ENCODE results near the gene CLDN6. TPM values are rescaled to one million over a fixed set of nuclear protein-coding genes. Genes with fewer than 3 reads are reported as not detected.

CLDN6 gene
- total and polyA plus RNA-seq, 2 of the 13 experiments (the other 11 are each of a cell fraction or from before 2014, with no cell fraction given): 5.9 to 7.6 TPM

DNA sequence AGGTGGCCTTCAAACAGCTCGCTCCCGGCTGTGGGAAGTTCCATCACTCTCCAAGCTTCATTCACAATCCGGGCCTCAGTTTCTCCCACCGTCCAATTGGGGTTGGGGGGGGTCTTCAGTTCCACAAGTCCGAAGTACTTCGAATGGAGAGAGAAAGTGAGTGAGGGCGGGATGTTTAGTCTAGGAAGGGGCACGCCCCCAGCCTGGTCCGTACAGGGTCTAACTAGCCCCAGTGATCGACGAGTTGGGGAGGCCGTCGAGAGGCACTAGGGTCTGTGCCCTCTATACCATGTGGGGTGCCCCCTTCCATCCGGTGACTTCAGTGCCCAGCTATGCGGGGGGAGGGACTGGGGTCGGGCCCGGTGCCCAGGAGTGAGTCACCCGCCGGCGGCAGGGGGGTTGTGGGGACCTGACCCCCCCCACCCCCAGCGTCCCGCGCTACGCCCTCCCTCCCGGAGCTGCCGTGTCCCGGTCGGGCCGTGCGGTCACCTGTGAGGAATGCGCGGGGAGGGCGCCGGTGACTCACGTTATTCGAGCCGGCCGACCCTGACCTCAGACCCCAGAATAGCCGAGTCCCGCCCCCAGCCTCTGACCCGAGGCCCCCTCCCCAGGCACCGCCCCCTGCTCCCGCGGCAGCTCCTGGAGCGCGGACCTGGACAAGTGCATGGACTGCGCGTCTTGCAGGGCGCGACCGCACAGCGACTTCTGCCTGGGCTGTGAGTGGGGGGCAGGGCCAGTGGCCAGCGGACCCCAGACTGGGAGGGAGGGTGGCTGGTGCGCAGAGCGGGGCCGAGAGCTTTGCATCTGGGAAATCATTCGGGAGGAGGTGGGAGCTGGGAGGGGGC is 2.8 kb upstream of the CLDN6 start (continued):
- TF ChIP-seq, protein P1, sequence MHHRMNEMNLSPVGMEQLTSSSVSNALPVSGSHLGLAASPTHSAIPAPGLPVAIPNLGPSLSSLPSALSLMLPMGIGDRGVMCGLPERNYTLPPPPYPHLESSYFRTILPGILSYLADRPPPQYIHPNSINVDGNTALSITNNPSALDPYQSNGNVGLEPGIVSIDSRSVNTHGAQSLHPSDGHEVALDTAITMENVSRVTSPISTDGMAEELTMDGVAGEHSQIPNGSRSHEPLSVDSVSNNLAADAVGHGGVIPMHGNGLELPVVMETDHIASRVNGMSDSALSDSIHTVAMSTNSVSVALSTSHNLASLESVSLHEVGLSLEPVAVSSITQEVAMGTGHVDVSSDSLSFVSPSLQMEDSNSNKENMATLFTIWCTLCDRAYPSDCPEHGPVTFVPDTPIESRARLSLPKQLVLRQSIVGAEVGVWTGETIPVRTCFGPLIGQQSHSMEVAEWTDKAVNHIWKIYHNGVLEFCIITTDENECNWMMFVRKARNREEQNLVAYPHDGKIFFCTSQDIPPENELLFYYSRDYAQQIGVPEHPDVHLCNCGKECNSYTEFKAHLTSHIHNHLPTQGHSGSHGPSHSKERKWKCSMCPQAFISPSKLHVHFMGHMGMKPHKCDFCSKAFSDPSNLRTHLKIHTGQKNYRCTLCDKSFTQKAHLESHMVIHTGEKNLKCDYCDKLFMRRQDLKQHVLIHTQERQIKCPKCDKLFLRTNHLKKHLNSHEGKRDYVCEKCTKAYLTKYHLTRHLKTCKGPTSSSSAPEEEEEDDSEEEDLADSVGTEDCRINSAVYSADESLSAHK (CRISPR knock-in tag; IDR thresholded peaks at IDR 0.05; ENCODE audit: borderline replicate concordance): no peak
- no peak for TF ChIP-seq ZNF382 (CRISPR knock-in tag; IDR thresholded peaks at IDR 0.05; ENCODE audit: borderline replicate concordance)
- TF ChIP-seq, protein P2, sequence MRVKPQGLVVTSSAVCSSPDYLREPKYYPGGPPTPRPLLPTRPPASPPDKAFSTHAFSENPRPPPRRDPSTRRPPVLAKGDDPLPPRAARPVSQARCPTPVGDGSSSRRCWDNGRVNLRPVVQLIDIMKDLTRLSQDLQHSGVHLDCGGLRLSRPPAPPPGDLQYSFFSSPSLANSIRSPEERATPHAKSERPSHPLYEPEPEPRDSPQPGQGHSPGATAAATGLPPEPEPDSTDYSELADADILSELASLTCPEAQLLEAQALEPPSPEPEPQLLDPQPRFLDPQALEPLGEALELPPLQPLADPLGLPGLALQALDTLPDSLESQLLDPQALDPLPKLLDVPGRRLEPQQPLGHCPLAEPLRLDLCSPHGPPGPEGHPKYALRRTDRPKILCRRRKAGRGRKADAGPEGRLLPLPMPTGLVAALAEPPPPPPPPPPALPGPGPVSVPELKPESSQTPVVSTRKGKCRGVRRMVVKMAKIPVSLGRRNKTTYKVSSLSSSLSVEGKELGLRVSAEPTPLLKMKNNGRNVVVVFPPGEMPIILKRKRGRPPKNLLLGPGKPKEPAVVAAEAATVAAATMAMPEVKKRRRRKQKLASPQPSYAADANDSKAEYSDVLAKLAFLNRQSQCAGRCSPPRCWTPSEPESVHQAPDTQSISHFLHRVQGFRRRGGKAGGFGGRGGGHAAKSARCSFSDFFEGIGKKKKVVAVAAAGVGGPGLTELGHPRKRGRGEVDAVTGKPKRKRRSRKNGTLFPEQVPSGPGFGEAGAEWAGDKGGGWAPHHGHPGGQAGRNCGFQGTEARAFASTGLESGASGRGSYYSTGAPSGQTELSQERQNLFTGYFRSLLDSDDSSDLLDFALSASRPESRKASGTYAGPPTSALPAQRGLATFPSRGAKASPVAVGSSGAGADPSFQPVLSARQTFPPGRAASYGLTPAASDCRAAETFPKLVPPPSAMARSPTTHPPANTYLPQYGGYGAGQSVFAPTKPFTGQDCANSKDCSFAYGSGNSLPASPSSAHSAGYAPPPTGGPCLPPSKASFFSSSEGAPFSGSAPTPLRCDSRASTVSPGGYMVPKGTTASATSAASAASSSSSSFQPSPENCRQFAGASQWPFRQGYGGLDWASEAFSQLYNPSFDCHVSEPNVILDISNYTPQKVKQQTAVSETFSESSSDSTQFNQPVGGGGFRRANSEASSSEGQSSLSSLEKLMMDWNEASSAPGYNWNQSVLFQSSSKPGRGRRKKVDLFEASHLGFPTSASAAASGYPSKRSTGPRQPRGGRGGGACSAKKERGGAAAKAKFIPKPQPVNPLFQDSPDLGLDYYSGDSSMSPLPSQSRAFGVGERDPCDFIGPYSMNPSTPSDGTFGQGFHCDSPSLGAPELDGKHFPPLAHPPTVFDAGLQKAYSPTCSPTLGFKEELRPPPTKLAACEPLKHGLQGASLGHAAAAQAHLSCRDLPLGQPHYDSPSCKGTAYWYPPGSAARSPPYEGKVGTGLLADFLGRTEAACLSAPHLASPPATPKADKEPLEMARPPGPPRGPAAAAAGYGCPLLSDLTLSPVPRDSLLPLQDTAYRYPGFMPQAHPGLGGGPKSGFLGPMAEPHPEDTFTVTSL (CRISPR knock-in tag; IDR thresholded peaks at IDR 0.05; ENCODE audit: borderline replicate concordance): 0 out of 2 replicates have a peak, but pooled peaks have one; percentile 13
- no peak for TF ChIP-seq SOX13 (IDR thresholded peaks at IDR 0.05)
- peak in 1 of 2 experiments; percentile 55; a peak in 1 of 4 replicates for TF ChIP-seq SOX13 (CRISPR knock-in tag; conservative IDR thresholded peaks at IDR 0.05 in 1 of 2, IDR thresholded peaks at IDR 0.05 in 1 of 2)
- no peak for TF ChIP-seq NFE2 (CRISPR knock-in tag; IDR thresholded peaks at IDR 0.05)
- TF ChIP-seq, protein P3, sequence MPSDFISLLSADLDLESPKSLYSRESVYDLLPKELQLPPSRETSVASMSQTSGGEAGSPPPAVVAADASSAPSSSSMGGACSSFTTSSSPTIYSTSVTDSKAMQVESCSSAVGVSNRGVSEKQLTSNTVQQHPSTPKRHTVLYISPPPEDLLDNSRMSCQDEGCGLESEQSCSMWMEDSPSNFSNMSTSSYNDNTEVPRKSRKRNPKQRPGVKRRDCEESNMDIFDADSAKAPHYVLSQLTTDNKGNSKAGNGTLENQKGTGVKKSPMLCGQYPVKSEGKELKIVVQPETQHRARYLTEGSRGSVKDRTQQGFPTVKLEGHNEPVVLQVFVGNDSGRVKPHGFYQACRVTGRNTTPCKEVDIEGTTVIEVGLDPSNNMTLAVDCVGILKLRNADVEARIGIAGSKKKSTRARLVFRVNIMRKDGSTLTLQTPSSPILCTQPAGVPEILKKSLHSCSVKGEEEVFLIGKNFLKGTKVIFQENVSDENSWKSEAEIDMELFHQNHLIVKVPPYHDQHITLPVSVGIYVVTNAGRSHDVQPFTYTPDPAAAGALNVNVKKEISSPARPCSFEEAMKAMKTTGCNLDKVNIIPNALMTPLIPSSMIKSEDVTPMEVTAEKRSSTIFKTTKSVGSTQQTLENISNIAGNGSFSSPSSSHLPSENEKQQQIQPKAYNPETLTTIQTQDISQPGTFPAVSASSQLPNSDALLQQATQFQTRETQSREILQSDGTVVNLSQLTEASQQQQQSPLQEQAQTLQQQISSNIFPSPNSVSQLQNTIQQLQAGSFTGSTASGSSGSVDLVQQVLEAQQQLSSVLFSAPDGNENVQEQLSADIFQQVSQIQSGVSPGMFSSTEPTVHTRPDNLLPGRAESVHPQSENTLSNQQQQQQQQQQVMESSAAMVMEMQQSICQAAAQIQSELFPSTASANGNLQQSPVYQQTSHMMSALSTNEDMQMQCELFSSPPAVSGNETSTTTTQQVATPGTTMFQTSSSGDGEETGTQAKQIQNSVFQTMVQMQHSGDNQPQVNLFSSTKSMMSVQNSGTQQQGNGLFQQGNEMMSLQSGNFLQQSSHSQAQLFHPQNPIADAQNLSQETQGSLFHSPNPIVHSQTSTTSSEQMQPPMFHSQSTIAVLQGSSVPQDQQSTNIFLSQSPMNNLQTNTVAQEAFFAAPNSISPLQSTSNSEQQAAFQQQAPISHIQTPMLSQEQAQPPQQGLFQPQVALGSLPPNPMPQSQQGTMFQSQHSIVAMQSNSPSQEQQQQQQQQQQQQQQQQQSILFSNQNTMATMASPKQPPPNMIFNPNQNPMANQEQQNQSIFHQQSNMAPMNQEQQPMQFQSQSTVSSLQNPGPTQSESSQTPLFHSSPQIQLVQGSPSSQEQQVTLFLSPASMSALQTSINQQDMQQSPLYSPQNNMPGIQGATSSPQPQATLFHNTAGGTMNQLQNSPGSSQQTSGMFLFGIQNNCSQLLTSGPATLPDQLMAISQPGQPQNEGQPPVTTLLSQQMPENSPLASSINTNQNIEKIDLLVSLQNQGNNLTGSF (CRISPR knock-in tag; IDR thresholded peaks at IDR 0.05): no peak
- no peak for TF ChIP-seq ZNF543 (CRISPR knock-in tag; IDR thresholded peaks at IDR 0.05)
- TF ChIP-seq ZNF101 (CRISPR knock-in tag; IDR thresholded peaks at IDR 0.05; ENCODE audit: borderline replicate concordance, low read depth): no peak
- TF ChIP-seq GTF2F1 (IDR thresholded peaks at IDR 0.05; ENCODE audit: low read length): no peak
- no peak; the same call in 1 of the 2 replicates for TF ChIP-seq KLF11 (CRISPR knock-in tag; IDR thresholded peaks at IDR 0.05)
- no peak for TF ChIP-seq XRCC5 (optimal IDR thresholded peaks at IDR 0.05; ENCODE audit: low read length)
- no peak for TF ChIP-seq HMGA1 (CRISPR knock-in tag; conservative IDR thresholded peaks at IDR 0.05)
- TF ChIP-seq ZNF782 (CRISPR knock-in tag; IDR thresholded peaks at IDR 0.05; ENCODE audit: borderline replicate concordance): no peak; the same call in none of the 2 replicates
- no peak for TF ChIP-seq PHF5A (CRISPR knock-in tag; IDR thresholded peaks at IDR 0.05; ENCODE audit: low read depth, unreplicated experiment)
